Uterus (tissue), 2 donors: ENCODE measurements around the gene ADH7.

ENCODE experiments used
- POLR2A ChIP-seq, 2 donors: fragments of 450-650 bp; IDR thresholded peaks; one replicate each; pipeline ENCODE4 v1.6.1; 2016; ENCODE audit warnings: antibody characterized with exemption in 2 of 2, mild to moderate bottlenecking in 1 of 2, moderate library complexity in 1 of 2
- TF ChIP-seq, protein P1 (sequence below), 4 experiments: fragments of 200-600 bp in 2 of 4; fragments of 450-650 bp in 2 of 4; sonication (generic) in 2 of 4; IDR thresholded peaks; one replicate each; pipeline ENCODE4 v1.5.1; 2016 to 2019; ENCODE audit warnings: antibody characterized with exemption in 4 of 4, mild to moderate bottlenecking in 2 of 4, moderate library complexity in 1 of 4

DNA sequence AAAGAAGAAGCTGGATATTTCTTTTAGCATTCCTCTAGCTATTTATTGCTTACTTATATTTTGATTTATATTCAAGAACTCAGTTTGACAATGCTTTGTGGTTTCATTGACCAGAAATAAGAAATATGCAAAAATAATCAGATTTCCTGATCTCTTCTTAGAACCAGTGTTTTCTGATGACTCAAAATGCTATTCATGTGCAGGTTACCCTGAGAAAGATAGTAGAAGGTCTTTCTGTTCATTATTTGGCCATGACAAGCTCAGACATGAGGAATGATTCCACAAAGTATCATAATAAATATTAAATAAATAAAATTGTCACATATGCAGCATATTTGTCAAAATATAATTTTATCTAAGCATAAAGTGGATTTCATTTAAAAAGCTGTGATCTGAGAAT, 24.1 kb downstream of the ADH7 start:
- TF ChIP-seq, protein P1, sequence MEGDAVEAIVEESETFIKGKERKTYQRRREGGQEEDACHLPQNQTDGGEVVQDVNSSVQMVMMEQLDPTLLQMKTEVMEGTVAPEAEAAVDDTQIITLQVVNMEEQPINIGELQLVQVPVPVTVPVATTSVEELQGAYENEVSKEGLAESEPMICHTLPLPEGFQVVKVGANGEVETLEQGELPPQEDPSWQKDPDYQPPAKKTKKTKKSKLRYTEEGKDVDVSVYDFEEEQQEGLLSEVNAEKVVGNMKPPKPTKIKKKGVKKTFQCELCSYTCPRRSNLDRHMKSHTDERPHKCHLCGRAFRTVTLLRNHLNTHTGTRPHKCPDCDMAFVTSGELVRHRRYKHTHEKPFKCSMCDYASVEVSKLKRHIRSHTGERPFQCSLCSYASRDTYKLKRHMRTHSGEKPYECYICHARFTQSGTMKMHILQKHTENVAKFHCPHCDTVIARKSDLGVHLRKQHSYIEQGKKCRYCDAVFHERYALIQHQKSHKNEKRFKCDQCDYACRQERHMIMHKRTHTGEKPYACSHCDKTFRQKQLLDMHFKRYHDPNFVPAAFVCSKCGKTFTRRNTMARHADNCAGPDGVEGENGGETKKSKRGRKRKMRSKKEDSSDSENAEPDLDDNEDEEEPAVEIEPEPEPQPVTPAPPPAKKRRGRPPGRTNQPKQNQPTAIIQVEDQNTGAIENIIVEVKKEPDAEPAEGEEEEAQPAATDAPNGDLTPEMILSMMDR (IDR thresholded peaks at IDR 0.05), result no peak
- no peak for TF ChIP-seq POLR2A (IDR thresholded peaks at IDR 0.05)
